Heart left ventricle (tissue), 13 donors: ENCODE measurements around the gene WDTC1.

ENCODE experiments used
- CTCF ChIP-seq, 12 donors: fragments of 200-600 bp; sonication (generic) in 4 of 12; IDR thresholded peaks; one replicate each; pipeline versions ENCODE4 v1.5.0 to v1.8.0; 2018 to 2022; ENCODE audit warnings: antibody characterized with exemption in 12 of 12, mild to moderate bottlenecking in 5 of 12
- POLR2A ChIP-seq, 2 donors: fragments of 450-650 bp; IDR thresholded peaks; one replicate each; pipeline ENCODE4 v1.6.1; 2017; ENCODE audit warnings: antibody characterized with exemption in 2 of 2, mild to moderate bottlenecking in 2 of 2, moderate library complexity in 2 of 2
- donor health status: ischemic (EF 13 %, LVEDD 7.1; RV severe dilation, severe dysfunction).
- donor health status: DM: no; HTN: yes; CAD: no.
- donor health status: DM: no; HTN: no; CAD: no.
- donor health status: ischemic (EF 25% LVEDD 6.9; RV normal size, moderate dysfunction).
- donor health status: ischemic (EF 25% LVEDD 5.7; RV mildly dilated, moderate dysfunction).
- donor health status: ischemic (EF 35%, LVEDD 5.7; RV mildly dilated, moderate dysfunction).
- donor health status: nonischemic (EF 11% LVEDD 7.7; RV severe dilation, severe dysfunction).
- donor health status: DM: yes; HTN: yes; CAD: no.
- donor health status: PGD.
- donor health status: ischemic (EF 29% LVEDD 5.4; RV normal size, mild dysfunction).
- donor health status: nonischemic (EF 23%, LVEDD 6.1; RV moderate dilation, normal function).

GRCh38 chr1:27330786-27331185 lies 96.4 kb downstream of the WDTC1 start:
- TF ChIP-seq CTCF (IDR thresholded peaks at IDR 0.05): no peak
- TF ChIP-seq POLR2A (IDR thresholded peaks at IDR 0.05): no peak
